Measurements from ENCODE around the gene RBM47.

Gene RBM47

GRCh38 chr4:40672528-40673522 is 43.2 kb upstream of the RBM47 start:
- peak; percentile 22; the same call in 1 of the 2 replicates for TF ChIP-seq POLR2AphosphoS5 (IDR thresholded peaks at IDR 0.05; ENCODE audit: low read depth)
- no peak for TF ChIP-seq GABPA (IDR thresholded peaks at IDR 0.05; ENCODE audit: low read depth)
- peak overlapping the region; percentile 68 for H3K27ac ChIP-seq (replicated peaks)
- H3K4me3 ChIP-seq (replicated peaks; ENCODE audit: insufficient read depth, low read length) = no peak overlapping the region
- H3K27me3 ChIP-seq (ENCODE audit: insufficient read depth, poor library complexity, severe bottlenecking) = no peaks in the 10 kb centered on the region
- DNase-seq (ENCODE audit: low read depth in 1 of 2, low spot score in 1 of 2) = peak; percentile 81 to 93

- Histone ChIP-seq H3K27ac (replicated peaks) (no peak overlapping the region), H3K4me3 (replicated peaks; ENCODE audit: insufficient read depth, low read length) (no peak overlapping the region), H3K27me3 (ENCODE audit: insufficient read depth, poor library complexity, severe bottlenecking) (no peaks in the 10 kb centered on the region)
- DNase-seq (ENCODE audit: low read depth in 1 of 2, low spot score in 1 of 2) = no peak
- TF ChIP-seq CTCF (IDR thresholded peaks at IDR 0.05; ENCODE audit: insufficient read depth, low read length) (no peak), REST (IDR thresholded peaks at IDR 0.05; ENCODE audit: insufficient replicate concordance, low read depth) (no peak), POLR2AphosphoS5 (IDR thresholded peaks at IDR 0.05; ENCODE audit: low read depth) (no peak), GABPA (IDR thresholded peaks at IDR 0.05; ENCODE audit: low read depth) (no peak), SPI1 (IDR thresholded peaks at IDR 0.05; ENCODE audit: borderline replicate concordance, low read depth) (no peak)
Measured at GRCh38 chr4:40669504-40669903, 39.8 kb upstream of the RBM47 start.

GRCh38 chr4:40665842-40666241 is 36.2 kb upstream of the RBM47 start:
- no peak for DNase-seq (ENCODE audit: low read depth in 1 of 2, low spot score in 1 of 2)
- Histone ChIP-seq H3K4me3 (replicated peaks; ENCODE audit: insufficient read depth, low read length) (no peak overlapping the region), H3K27ac (replicated peaks) (no peak overlapping the region), H3K27me3 (ENCODE audit: insufficient read depth, poor library complexity, severe bottlenecking) (no peaks in the 10 kb centered on the region)
- TF ChIP-seq CTCF (IDR thresholded peaks at IDR 0.05; ENCODE audit: insufficient read depth, low read length) = no peak
- no peak for TF ChIP-seq SPI1 (IDR thresholded peaks at IDR 0.05; ENCODE audit: borderline replicate concordance, low read depth)
- no peak for TF ChIP-seq REST (IDR thresholded peaks at IDR 0.05; ENCODE audit: insufficient replicate concordance, low read depth)
- TF ChIP-seq GABPA (IDR thresholded peaks at IDR 0.05; ENCODE audit: low read depth) = no peak
- TF ChIP-seq POLR2AphosphoS5 (IDR thresholded peaks at IDR 0.05; ENCODE audit: low read depth) = no peak

GRCh38 chr4:40662962-40663604 is 33.4 kb upstream of the RBM47 start:
- TF ChIP-seq REST (IDR thresholded peaks at IDR 0.05; ENCODE audit: insufficient replicate concordance, low read depth) (no peak), POLR2AphosphoS5 (IDR thresholded peaks at IDR 0.05; ENCODE audit: low read depth) (no peak), CTCF (IDR thresholded peaks at IDR 0.05; ENCODE audit: insufficient read depth, low read length) (no peak), SPI1 (IDR thresholded peaks at IDR 0.05; ENCODE audit: borderline replicate concordance, low read depth) (no peak), GABPA (IDR thresholded peaks at IDR 0.05; ENCODE audit: low read depth) (no peak)
- no peak overlapping the region for H3K4me3 ChIP-seq (replicated peaks; ENCODE audit: insufficient read depth, low read length)
- no peak for DNase-seq (ENCODE audit: low read depth in 1 of 2, low spot score in 1 of 2)
- no peak overlapping the region for H3K27ac ChIP-seq (replicated peaks)
- no peaks in the 10 kb centered on the region for H3K27me3 ChIP-seq (ENCODE audit: insufficient read depth, poor library complexity, severe bottlenecking)
